Gastroesophageal sphincter (tissue), 3 donors: ENCODE measurements around the gene CTTNBP2.

ENCODE experiments used
- CTCF ChIP-seq, 4 experiments: fragments of 200-600 bp in 2 of 4; fragments of 450-650 bp in 2 of 4; sonication (generic) in 1 of 4; IDR thresholded peaks; one replicate each; pipeline ENCODE4 v1.5.1; 2017 to 2019; ENCODE audit warnings: antibody characterized with exemption in 4 of 4, mild to moderate bottlenecking in 2 of 4, moderate library complexity in 2 of 4
- EP300 ChIP-seq: sonication (generic); formaldehyde crosslinking; IDR thresholded peaks from one replicate; pipeline ENCODE4 v1.6.1; 2017; ENCODE audit warnings: antibody characterized with exemption, mild to moderate bottlenecking
- POLR2A ChIP-seq, 2 donors: fragments of 450-650 bp; IDR thresholded peaks; one replicate each; pipeline ENCODE4 v1.6.1; 2017; ENCODE audit warnings: antibody characterized with exemption in 2 of 2, mild to moderate bottlenecking in 2 of 2, moderate library complexity in 1 of 2
- POLR2AphosphoS5 ChIP-seq: sonication (generic); formaldehyde crosslinking; IDR thresholded peaks from one replicate; pipeline ENCODE4 v1.6.1; 2017; ENCODE audit warnings: antibody characterized with exemption

GRCh38 chr7:117802660-117803059, 70.6 kb downstream of the CTTNBP2 start:
- no peak for TF ChIP-seq POLR2A (IDR thresholded peaks at IDR 0.05)
- TF ChIP-seq CTCF (IDR thresholded peaks at IDR 0.05) = no peak
- no peak for TF ChIP-seq POLR2AphosphoS5
- TF ChIP-seq EP300 = no peak
